SK-N-SH (cell line): ENCODE measurements around the gene ANGPTL4. TPM values are rescaled to one million over a fixed set of nuclear protein-coding genes. Genes with fewer than 3 reads are reported as not detected.

Experiments
- CTCF ChIA-PET: fragments of 300-600, 350-600 bp; formaldehyde crosslinking; extraction: SDS; loops from one replicate; lab custom pipeline; 2021; lab: Yijun Ruan, JAX
- POLR2A ChIA-PET: fragments of 350-600 bp; sonication (Branson Sonifier 250); formaldehyde crosslinking; extraction: SDS; loops from one replicate; lab custom pipeline; 2020; ENCODE audit warnings: antibody characterized with exemption, inconsistent platforms; lab: Yijun Ruan, JAX
- DNase-seq: peaks from one replicate; pipeline ENCODE4 v3.0.0; 2012
- H2AFZ ChIP-seq: fragments of 200-600 bp; sonication (generic); 2 replicates; pipeline ENCODE4 v1.8.1; 2016; ENCODE audit warnings: antibody characterized with exemption, mild to moderate bottlenecking, low read depth
- H3F3A ChIP-seq: fragments of 200-600 bp; sonication (generic); replicated peaks from 2 replicates; pipeline ENCODE3; 2016; ENCODE audit warnings: antibody characterized with exemption, mild to moderate bottlenecking; ENCODE audit not compliant: insufficient read depth
- H3K27ac ChIP-seq, 2 experiments: fragments of 200-500 bp in 1 of 2; fragments of 200-600 bp in 1 of 2; sonication (Bioruptor generic) in 1 of 2; sonication (generic), shearing (Covaris generic) in 1 of 2; 2 replicates each; pipeline versions ENCODE4 v1.5.1 to v1.6.1; 2014 to 2016; ENCODE audit warnings: low read depth in 2 of 2, inconsistent platforms in 1 of 2, low read length in 1 of 2, mild to moderate bottlenecking in 1 of 2, mixed read lengths in 1 of 2
- H3K27me3 ChIP-seq: fragments of 200-600 bp; sonication (generic), shearing (Covaris generic); 2 replicates; pipeline ENCODE4 v1.6.1; 2016; ENCODE audit warnings: mixed run types; ENCODE audit not compliant: insufficient read depth
- H3K36me3 ChIP-seq, 2 experiments: fragments of 200-500 bp in 1 of 2; fragments of 200-600 bp in 1 of 2; sonication (Bioruptor generic) in 1 of 2; sonication (generic) in 1 of 2; replicated peaks in 1 of 2; 2 replicates each; pipeline versions ENCODE3 to v1.5.1; 2014 to 2016; ENCODE audit warnings: low read length in 1 of 2, mild to moderate bottlenecking in 1 of 2; ENCODE audit not compliant: insufficient read depth in 2 of 2, control insufficient read depth in 1 of 2
- H3K4me1 ChIP-seq, 2 experiments: fragments of 200-500 bp in 1 of 2; fragments of 200-600 bp in 1 of 2; sonication (Bioruptor generic) in 1 of 2; sonication (generic), shearing (Covaris generic) in 1 of 2; 2 replicates each; pipeline versions ENCODE4 v1.5.1 to v1.6.1; 2014 to 2016; ENCODE audit warnings: low read depth in 1 of 2, low read length in 1 of 2, mixed run types in 1 of 2; ENCODE audit not compliant: insufficient read depth in 2 of 2, control insufficient read depth in 1 of 2
- H3K4me2 ChIP-seq: fragments of 200-600 bp; sonication (generic), shearing (Covaris generic); 2 replicates; pipeline ENCODE4 v1.6.1; 2017; ENCODE audit warnings: mixed run types
- H3K4me3 ChIP-seq, 2 experiments: fragments of 200-500 bp in 1 of 2; fragments of 200-600 bp in 1 of 2; sonication (Bioruptor generic) in 1 of 2; sonication (generic), shearing (Covaris generic) in 1 of 2; 2 replicates each; pipeline versions ENCODE4 v1.5.1 to v1.8.1; 2014 to 2016; ENCODE audit warnings: low read depth in 2 of 2, inconsistent platforms in 1 of 2, low read length in 1 of 2, mild to moderate bottlenecking in 1 of 2, mixed read lengths in 1 of 2, moderate library complexity in 1 of 2
- H3K79me2 ChIP-seq: fragments of 200-600 bp; sonication (generic); 2 replicates; pipeline ENCODE4 v1.8.1; 2017; ENCODE audit warnings: mild to moderate bottlenecking; ENCODE audit not compliant: insufficient read depth
- H3K9ac ChIP-seq: fragments of 200-600 bp; sonication (generic); 2 replicates; pipeline ENCODE4 v1.6.1; 2017; ENCODE audit warnings: mixed run types
- H3K9me2 ChIP-seq: fragments of 200-600 bp; sonication (generic); 2 replicates; pipeline ENCODE4 v1.6.1; 2017; ENCODE audit warnings: mixed run types
- H3K9me3 ChIP-seq: fragments of 200-600 bp; sonication (generic); 2 replicates; pipeline ENCODE4 v1.6.1; 2017; ENCODE audit warnings: mixed run types, mild to moderate bottlenecking, moderate library complexity
- H4K20me1 ChIP-seq: fragments of 200-600 bp; sonication (generic); 2 replicates; pipeline ENCODE4 v1.6.1; 2017; ENCODE audit warnings: mild to moderate bottlenecking, mixed run types; ENCODE audit not compliant: insufficient read depth
- CHD2 ChIP-seq: fragments of 150-350 bp; IDR thresholded peaks from 2 replicates; pipeline ENCODE4 v1.6.1; 2018; ENCODE audit warnings: low read length; ENCODE audit not compliant: partially characterized antibody
- CTCF ChIP-seq: fragments of 200-600 bp; sonication (generic); IDR thresholded peaks from 2 replicates; pipeline ENCODE4 v1.6.1; 2017; ENCODE audit warnings: antibody characterized with exemption, mild to moderate bottlenecking, moderate library complexity
- ELF1 ChIP-seq: IDR thresholded peaks from 2 replicates; pipeline ENCODE4 v1.4.0; 2012
- EZH2phosphoT487 ChIP-seq: fragments of 200-600 bp; sonication (generic); IDR thresholded peaks from 2 replicates; pipeline ENCODE4 v1.6.1; 2017; ENCODE audit warnings: low read depth, mixed run types, mild to moderate bottlenecking, antibody characterized with exemption, moderate library complexity, borderline replicate concordance
- FOXJ3 ChIP-seq: sonication (generic); formaldehyde crosslinking; IDR thresholded peaks from 2 replicates; pipeline ENCODE4 v1.5.1; 2020; ENCODE audit warnings: mild to moderate bottlenecking, missing genetic modification reagents
- FOXM1 ChIP-seq: IDR thresholded peaks from 2 replicates; pipeline ENCODE4 v1.4.0; 2012; ENCODE audit warnings: low read depth, mild to moderate bottlenecking
- GATA2 ChIP-seq: sonication (generic); formaldehyde crosslinking; IDR thresholded peaks from 2 replicates; pipeline ENCODE4 v1.5.0; 2020; ENCODE audit warnings: mild to moderate bottlenecking, missing genetic modification reagents
- JUND ChIP-seq: IDR thresholded peaks from 2 replicates; pipeline ENCODE4 v1.4.0; 2012
- MAX ChIP-seq: IDR thresholded peaks from 2 replicates; pipeline ENCODE4 v1.4.0; 2012; ENCODE audit warnings: low read depth
- MEF2A ChIP-seq: IDR thresholded peaks from 2 replicates; pipeline ENCODE4 v1.4.0; 2012; ENCODE audit warnings: low read depth, borderline replicate concordance
- NFIC ChIP-seq: IDR thresholded peaks from 2 replicates; pipeline ENCODE4 v1.4.0; 2012; ENCODE audit warnings: borderline replicate concordance
- PBX3 ChIP-seq: IDR thresholded peaks from 2 replicates; pipeline ENCODE4; 2012
- POLR2AphosphoS5 ChIP-seq: IDR thresholded peaks from 2 replicates; pipeline ENCODE4 v1.6.1; 2012; ENCODE audit warnings: low read depth, low read length
- RAD21 ChIP-seq: IDR thresholded peaks from 2 replicates; pipeline ENCODE4 v1.6.1; 2012; ENCODE audit warnings: mild to moderate bottlenecking, low read length
- SIN3A ChIP-seq: IDR thresholded peaks from 2 replicates; pipeline ENCODE4 v1.6.1; 2012; ENCODE audit warnings: low read depth, mild to moderate bottlenecking, low read length, moderate library complexity, borderline replicate concordance
- TAF1 ChIP-seq: IDR thresholded peaks from 2 replicates; pipeline ENCODE4 v1.6.1; 2012; ENCODE audit warnings: low read depth, mild to moderate bottlenecking, low read length, moderate library complexity, borderline replicate concordance
- TCF12 ChIP-seq: IDR thresholded peaks from 2 replicates; pipeline ENCODE4 v1.4.0; 2012
- YY1 ChIP-seq: IDR thresholded peaks from 2 replicates; pipeline ENCODE4 v1.4.0; 2012; ENCODE audit warnings: low read depth, mild to moderate bottlenecking
- WGBS: methylation state at CpG from one replicate; pipeline ENCODE4 v1.1.6; 2017; ENCODE audit warnings: low lambda C conversion rate; 5-methylcytosine and 5-hydroxymethylcytosine counted together
- polyA plus RNA-seq, 3 experiments: library from polyadenylated mRNA; depleted of rRNA; stranded (reverse); fragments of >200 nt; gene quantifications; 2 replicates each; pipeline ENCODE4 v1.2.3, GENCODE V29; 2012
- TF ChIP-seq, protein P1 (sequence below): IDR thresholded peaks from 2 replicates; pipeline ENCODE4 v1.4.0; 2012; ENCODE audit warnings: low read depth, borderline replicate concordance
- TF ChIP-seq, protein P2 (sequence below): IDR thresholded peaks from 2 replicates; pipeline ENCODE4 v1.4.0; 2012; ENCODE audit warnings: low read depth, borderline replicate concordance

The ANGPTL4 gene
- polyA plus RNA-seq, 1 of the 3 experiments (the other 2 are of a cell fraction) = 62.5 TPM

DNA sequence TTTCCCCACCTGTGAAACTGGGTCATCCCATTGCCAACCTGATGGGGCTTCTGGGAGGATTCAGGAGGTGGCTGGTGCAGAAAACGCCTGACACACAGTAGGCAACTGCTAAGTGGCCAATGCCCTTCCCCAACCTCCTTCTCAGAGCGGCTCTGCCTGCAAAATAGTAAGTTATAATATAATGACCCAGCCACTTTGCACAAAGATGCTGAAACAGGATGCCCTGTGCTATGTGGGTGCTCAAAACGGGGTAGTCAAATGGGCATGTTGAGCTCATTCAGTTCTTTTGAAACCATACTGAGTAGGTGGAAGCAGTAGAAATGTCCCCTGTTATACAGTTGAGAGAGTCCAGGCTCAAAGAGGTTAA lies 49.7 kb downstream of the ANGPTL4 start:
- peak overlapping the region; percentile 65; the same call in 1 of the 2 replicates for H3K9ac ChIP-seq
- H3K4me3 ChIP-seq = peak overlapping the region; percentile 63 to 77
- CTCF ChIA-PET = interaction anchor here (1.0 to 4.5 kb wide), 7 partner anchors 10 to 100 kb away, joined by 3 to 33 read pairs (median 6); partner anchors contain the start of gene ZNF414

More for the DNA sequence above, 49.7 kb downstream of the ANGPTL4 start:
- Histone ChIP-seq H3K9me2 (no peaks in the 10 kb centered on the region), H3K9me3 (no peaks in the 10 kb centered on the region), H3K4me1 (peaks cover 3 to 4% of the 10 kb centered on the region in 2 experiments; a peak in 2 of 4 replicates), H3K79me2 (no peaks in the 10 kb centered on the region), H3K4me2 (peak overlapping the region; percentile 84), H4K20me1 (no peaks in the 10 kb centered on the region), H3F3A (peaks cover 15% of the 10 kb centered on the region), H3K27me3 (no peaks in the 10 kb centered on the region), H3K27ac (no peak overlapping the region), H3K36me3 (no peaks in the 10 kb centered on the region), H2AFZ (peak overlapping the region; percentile 74)
- 12% methylated on average over 3 of the region's 3 CpGs for WGBS
- POLR2A ChIA-PET = interaction anchor here (0.8 to 1.5 kb wide), 5 partner anchors 22 to 470 kb away, joined by 3 to 5 read pairs (median 3); partner anchors contain the start of gene TIMM44
- no peak for DNase-seq
- TF ChIP-seq FOXJ3 (CRISPR knock-in tag) (no peak), EZH2phosphoT487 (no peak), CHD2 (no peak), TAF1 (no peak), JUND (no peak), YY1 (no peak), POLR2AphosphoS5 (no peak), NFIC (no peak), GATA2 (CRISPR knock-in tag) (no peak), SIN3A (no peak), FOXM1 (no peak), MEF2A (no peak), PBX3 (no peak), MAX (no peak), ELF1 (no peak), CTCF (no peak), RAD21 (no peak), TCF12 (no peak)
- TF ChIP-seq, protein P1, sequence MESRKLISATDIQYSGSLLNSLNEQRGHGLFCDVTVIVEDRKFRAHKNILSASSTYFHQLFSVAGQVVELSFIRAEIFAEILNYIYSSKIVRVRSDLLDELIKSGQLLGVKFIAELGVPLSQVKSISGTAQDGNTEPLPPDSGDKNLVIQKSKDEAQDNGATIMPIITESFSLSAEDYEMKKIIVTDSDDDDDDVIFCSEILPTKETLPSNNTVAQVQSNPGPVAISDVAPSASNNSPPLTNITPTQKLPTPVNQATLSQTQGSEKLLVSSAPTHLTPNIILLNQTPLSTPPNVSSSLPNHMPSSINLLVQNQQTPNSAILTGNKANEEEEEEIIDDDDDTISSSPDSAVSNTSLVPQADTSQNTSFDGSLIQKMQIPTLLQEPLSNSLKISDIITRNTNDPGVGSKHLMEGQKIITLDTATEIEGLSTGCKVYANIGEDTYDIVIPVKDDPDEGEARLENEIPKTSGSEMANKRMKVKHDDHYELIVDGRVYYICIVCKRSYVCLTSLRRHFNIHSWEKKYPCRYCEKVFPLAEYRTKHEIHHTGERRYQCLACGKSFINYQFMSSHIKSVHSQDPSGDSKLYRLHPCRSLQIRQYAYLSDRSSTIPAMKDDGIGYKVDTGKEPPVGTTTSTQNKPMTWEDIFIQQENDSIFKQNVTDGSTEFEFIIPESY = no peak
- TF ChIP-seq, protein P2, sequence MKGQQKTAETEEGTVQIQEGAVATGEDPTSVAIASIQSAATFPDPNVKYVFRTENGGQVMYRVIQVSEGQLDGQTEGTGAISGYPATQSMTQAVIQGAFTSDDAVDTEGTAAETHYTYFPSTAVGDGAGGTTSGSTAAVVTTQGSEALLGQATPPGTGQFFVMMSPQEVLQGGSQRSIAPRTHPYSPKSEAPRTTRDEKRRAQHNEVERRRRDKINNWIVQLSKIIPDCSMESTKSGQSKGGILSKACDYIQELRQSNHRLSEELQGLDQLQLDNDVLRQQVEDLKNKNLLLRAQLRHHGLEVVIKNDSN = no peak
